ENCODE data around the gene GLS.

GRCh38 chr2:190891372-190891771 lies 10.8 kb downstream of the GLS start:
- no peak for TF ChIP-seq CTCF (conservative IDR thresholded peaks at IDR 0.05; ENCODE audit: low read length)
- no peak for TF ChIP-seq EZH2phosphoT487 (IDR thresholded peaks at IDR 0.05; ENCODE audit: borderline replicate concordance)

All from Loucy (cell line).